DOHH2 (cell line): Measurements from ENCODE around the gene TOMM40.

Source experiments
- EZH2phosphoT487 ChIP-seq: fragments of 200-600 bp; sonication (generic); IDR thresholded peaks from 2 replicates; pipeline ENCODE4 v1.6.1; 2017; ENCODE audit warnings: borderline replicate concordance, mild to moderate bottlenecking, antibody characterized with exemption, low read length, moderate library complexity, mixed read lengths
- TF ChIP-seq, protein P1 (sequence below): fragments of 200-600 bp; sonication (generic); IDR thresholded peaks from one replicate; pipeline ENCODE4 v1.5.1; 2014; ENCODE audit warnings: antibody characterized with exemption, mild to moderate bottlenecking, low read depth, low read length; ENCODE audit not compliant: poor library complexity, severe bottlenecking

DNA sequence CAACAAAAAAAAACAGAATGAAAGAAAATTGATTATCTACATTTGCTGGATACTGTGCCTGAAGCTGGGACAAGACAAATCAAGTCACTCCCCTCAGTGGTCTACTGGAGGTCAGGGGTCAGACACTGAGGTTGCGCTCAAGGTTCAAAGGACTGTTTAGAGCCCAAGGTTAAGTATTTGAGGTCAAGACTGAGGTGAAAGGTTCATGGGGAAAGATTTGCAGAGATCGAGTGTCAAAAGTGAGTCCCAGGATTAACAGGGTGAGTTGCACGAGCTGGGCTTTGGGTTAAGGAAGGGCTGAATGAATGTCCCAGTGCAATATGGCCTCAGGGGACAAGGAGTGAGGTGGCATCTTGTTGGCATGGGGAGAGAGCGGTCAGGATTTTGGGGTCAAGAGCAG lies 3.4 kb upstream of the TOMM40 start:
- TF ChIP-seq, protein P1, sequence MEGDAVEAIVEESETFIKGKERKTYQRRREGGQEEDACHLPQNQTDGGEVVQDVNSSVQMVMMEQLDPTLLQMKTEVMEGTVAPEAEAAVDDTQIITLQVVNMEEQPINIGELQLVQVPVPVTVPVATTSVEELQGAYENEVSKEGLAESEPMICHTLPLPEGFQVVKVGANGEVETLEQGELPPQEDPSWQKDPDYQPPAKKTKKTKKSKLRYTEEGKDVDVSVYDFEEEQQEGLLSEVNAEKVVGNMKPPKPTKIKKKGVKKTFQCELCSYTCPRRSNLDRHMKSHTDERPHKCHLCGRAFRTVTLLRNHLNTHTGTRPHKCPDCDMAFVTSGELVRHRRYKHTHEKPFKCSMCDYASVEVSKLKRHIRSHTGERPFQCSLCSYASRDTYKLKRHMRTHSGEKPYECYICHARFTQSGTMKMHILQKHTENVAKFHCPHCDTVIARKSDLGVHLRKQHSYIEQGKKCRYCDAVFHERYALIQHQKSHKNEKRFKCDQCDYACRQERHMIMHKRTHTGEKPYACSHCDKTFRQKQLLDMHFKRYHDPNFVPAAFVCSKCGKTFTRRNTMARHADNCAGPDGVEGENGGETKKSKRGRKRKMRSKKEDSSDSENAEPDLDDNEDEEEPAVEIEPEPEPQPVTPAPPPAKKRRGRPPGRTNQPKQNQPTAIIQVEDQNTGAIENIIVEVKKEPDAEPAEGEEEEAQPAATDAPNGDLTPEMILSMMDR: no peak
- no peak for TF ChIP-seq EZH2phosphoT487
